ENCODE measurements around the gene STRBP.

Gene STRBP

GRCh38 chr9:123268465-123269259 lies at the start of gene STRBP:
Gene STRBP, minus strand, starts transcription at chr9:123268586. Its CDS starts 84,452 bp downstream, at chr9:123184134.
- intact Hi-C loops (cut with DNase I; ENCODE audit: low total_unique reads): no loop called here
- H3K36me3 ChIP-seq: no peaks in the 10 kb centered on the region
- H3K4me1 ChIP-seq: peaks cover 0 to 21% (median 12%) of the 10 kb centered on the region in 4 donors
- no peaks in the 10 kb centered on the region for H3K27me3 ChIP-seq
- TF ChIP-seq, protein P1, sequence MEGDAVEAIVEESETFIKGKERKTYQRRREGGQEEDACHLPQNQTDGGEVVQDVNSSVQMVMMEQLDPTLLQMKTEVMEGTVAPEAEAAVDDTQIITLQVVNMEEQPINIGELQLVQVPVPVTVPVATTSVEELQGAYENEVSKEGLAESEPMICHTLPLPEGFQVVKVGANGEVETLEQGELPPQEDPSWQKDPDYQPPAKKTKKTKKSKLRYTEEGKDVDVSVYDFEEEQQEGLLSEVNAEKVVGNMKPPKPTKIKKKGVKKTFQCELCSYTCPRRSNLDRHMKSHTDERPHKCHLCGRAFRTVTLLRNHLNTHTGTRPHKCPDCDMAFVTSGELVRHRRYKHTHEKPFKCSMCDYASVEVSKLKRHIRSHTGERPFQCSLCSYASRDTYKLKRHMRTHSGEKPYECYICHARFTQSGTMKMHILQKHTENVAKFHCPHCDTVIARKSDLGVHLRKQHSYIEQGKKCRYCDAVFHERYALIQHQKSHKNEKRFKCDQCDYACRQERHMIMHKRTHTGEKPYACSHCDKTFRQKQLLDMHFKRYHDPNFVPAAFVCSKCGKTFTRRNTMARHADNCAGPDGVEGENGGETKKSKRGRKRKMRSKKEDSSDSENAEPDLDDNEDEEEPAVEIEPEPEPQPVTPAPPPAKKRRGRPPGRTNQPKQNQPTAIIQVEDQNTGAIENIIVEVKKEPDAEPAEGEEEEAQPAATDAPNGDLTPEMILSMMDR (IDR thresholded peaks at IDR 0.05): peak in 1 of 2 experiments; percentile 25
- H3K4me3 ChIP-seq: peak within 1 kb of the TSS; percentile 94 to 98
- DNase-seq: peak; percentile 84 to 92
- peak within 1 kb of the TSS; percentile 60 to 67 for H3K27ac ChIP-seq
- H3K9me3 ChIP-seq: no peaks in the 10 kb centered on the region

DNA sequence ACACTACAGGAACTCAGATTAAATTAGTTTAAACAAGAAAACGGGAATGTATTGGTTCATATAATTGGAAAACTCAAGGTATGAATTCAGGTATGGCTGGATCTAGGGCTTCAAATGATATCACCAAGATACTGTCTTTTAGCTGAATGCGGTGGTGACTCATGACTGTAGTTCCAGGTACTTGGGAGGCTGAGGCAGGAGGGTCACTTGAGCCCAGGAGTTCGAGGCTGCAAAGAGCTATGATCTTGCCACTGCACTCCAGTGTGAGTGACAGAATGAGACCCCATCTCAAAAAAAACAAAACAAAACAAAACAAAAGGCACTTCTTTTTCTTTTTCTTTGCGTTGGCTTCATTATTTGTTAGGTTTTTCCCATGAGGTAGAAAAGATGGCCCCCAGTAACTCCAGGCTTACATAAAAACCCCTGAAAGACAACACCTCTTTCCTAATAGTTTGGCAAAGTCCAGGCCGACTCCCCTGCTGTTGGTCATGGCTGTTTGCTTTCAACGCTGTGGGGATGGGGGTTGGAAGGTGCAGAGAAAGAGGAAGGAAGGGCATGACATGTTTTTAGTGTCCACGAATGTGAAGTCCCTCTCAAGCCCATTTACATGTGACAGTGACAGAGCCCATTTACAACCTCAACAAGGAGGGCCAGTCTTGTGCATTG lies 47.8 kb upstream of the STRBP start:
- H3K4me3 ChIP-seq: no peak overlapping the region
- no peaks in the 10 kb centered on the region for H3K36me3 ChIP-seq
- intact Hi-C loops (cut with DNase I; ENCODE audit: low total_unique reads): no loop called here
- DNase-seq: no peak
- no peak overlapping the region for H3K27ac ChIP-seq
- peaks cover 0 to 14% (median 4%) of the 10 kb centered on the region in 4 donors for H3K4me1 ChIP-seq
- H3K9me3 ChIP-seq: no peaks in the 10 kb centered on the region
- no peaks in the 10 kb centered on the region for H3K27me3 ChIP-seq
- TF ChIP-seq, protein P1 (IDR thresholded peaks at IDR 0.05): no peak

- Histone ChIP-seq H3K4me1 (peaks cover 0 to 14% (median 4%) of the 10 kb centered on the region in 4 donors), H3K4me3 (no peak overlapping the region), H3K36me3 (no peaks in the 10 kb centered on the region), H3K27ac (no peak overlapping the region), H3K9me3 (no peaks in the 10 kb centered on the region), H3K27me3 (no peaks in the 10 kb centered on the region)
- intact Hi-C loops (cut with DNase I; ENCODE audit: low total_unique reads): no loop called here
- DNase-seq: no peak
- TF ChIP-seq, protein P1 (IDR thresholded peaks at IDR 0.05): no peak
Measured at GRCh38 chr9:123315635-123316034, 47.2 kb upstream of the STRBP start.

DNA sequence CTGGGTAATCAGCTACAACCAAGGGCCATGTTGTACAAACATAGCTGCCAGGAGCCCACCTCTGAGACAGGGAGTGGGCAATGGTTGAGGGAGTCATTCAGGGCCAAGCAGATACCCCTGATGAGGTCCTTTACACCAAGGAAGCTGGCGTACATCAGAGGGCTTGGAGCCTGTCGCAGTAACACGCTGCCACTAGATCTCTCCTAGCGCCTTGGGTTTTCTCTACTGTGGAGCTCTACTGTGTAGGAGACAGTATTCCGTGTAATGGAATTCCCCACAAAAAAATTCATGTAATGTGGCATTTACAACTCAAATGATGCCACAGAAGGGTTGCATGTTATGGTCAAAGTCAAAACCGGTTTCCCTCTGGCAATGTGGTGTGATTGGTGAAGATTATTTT lies 46.2 kb upstream of the STRBP start:
- intact Hi-C loops (cut with DNase I; ENCODE audit: low total_unique reads): no loop called here
- no peaks in the 10 kb centered on the region for H3K9me3 ChIP-seq
- H3K27me3 ChIP-seq: no peaks in the 10 kb centered on the region
- no peaks in the 10 kb centered on the region for H3K36me3 ChIP-seq
- no peak for DNase-seq
- H3K4me3 ChIP-seq: no peak overlapping the region
- TF ChIP-seq, protein P1 (IDR thresholded peaks at IDR 0.05): no peak
- peaks cover 0 to 14% (median 4%) of the 10 kb centered on the region in 4 donors for H3K4me1 ChIP-seq
- no peak overlapping the region for H3K27ac ChIP-seq

DNA sequence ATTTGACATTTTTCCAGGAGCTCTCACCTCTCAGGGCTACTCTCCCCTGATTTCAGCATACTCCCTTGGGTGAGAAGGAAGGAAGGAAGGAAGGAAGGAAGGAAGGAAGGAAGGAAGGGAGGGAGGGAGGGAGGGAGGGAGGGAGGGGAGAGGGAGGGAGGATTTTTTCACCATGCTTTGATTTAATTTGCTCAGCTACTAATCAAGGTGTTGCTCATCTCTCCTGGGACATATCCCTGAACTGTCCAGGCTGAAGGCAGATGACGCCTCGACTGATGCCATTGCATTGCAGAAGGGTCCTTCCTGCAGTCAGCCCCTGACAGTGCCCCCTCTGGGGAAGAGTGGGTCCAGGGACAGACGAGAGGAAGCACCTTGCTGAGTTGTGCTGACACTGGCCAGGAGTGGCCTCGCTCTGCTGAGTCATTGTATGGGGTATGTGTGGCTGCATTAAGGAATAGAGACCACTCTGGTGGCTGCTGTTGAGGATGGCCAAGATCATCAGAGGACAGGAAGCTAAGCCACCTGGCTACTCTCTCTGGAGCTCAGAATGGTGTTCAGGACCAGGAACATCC lies 44.0 kb upstream of the STRBP start:
- TF ChIP-seq, protein P1 (IDR thresholded peaks at IDR 0.05): no peak
- H3K36me3 ChIP-seq: no peaks in the 10 kb centered on the region
- H3K27ac ChIP-seq: no peak overlapping the region
- no peak for DNase-seq
- intact Hi-C loops (cut with DNase I; ENCODE audit: low total_unique reads): no loop called here
- no peaks in the 10 kb centered on the region for H3K9me3 ChIP-seq
- H3K4me1 ChIP-seq: no peaks in the 10 kb centered on the region
- no peaks in the 10 kb centered on the region for H3K27me3 ChIP-seq
- no peak overlapping the region for H3K4me3 ChIP-seq

Measured in tibial artery (tissue), 4 donors.